ENCODE results near the gene POU5F2.

POU5F2 gene

GRCh38 chr5:93741136-93741811 is at the start of gene POU5F2:
TSS of gene POU5F2 (minus strand) at chr5:93741600. CDS start at chr5:93741563, 37 bp downstream.
- peak; percentile 29 for DNase-seq (ENCODE audit: low spot score)

- no peak for DNase-seq (ENCODE audit: low spot score)
These were observed 49.0 kb upstream of the POU5F2 start for GRCh38 chr5:93790401-93790800.

GRCh38 chr5:93789173-93790067 is 48.0 kb upstream of the POU5F2 start:
- no peak for DNase-seq (ENCODE audit: low spot score)

GRCh38 chr5:93787598-93787997 is 46.2 kb upstream of the POU5F2 start:
- no peak for DNase-seq (ENCODE audit: low spot score)

- DNase-seq (ENCODE audit: low spot score), result no peak
These were observed 44.1 kb upstream of the POU5F2 start for GRCh38 chr5:93785475-93785874.

- DNase-seq (ENCODE audit: low spot score), result no peak
These were observed 41.6 kb upstream of the POU5F2 start for GRCh38 chr5:93782978-93783377.

GRCh38 chr5:93777620-93778019 is 36.2 kb upstream of the POU5F2 start:
- DNase-seq (ENCODE audit: low spot score), result no peak

- no peak for DNase-seq (ENCODE audit: low spot score)
These were observed 15.0 kb upstream of the POU5F2 start for GRCh38 chr5:93756372-93756771.

GRCh38 chr5:93755716-93756115 is 14.3 kb upstream of the POU5F2 start:
- DNase-seq (ENCODE audit: low spot score), result no peak

GRCh38 chr5:93748875-93749397 is 7.5 kb upstream of the POU5F2 start:
- no peak for DNase-seq (ENCODE audit: low spot score)

- DNase-seq (ENCODE audit: low spot score), result no peak
These were observed 5.1 kb upstream of the POU5F2 start for GRCh38 chr5:93746406-93747056.

- DNase-seq (ENCODE audit: low spot score), result no peak
These were observed 5.1 kb downstream of the POU5F2 start for GRCh38 chr5:93736284-93736683.

GRCh38 chr5:93735378-93735777 is 6.0 kb downstream of the POU5F2 start:
- no peak for DNase-seq (ENCODE audit: low spot score)

GRCh38 chr5:93731987-93732386 is 9.4 kb downstream of the POU5F2 start:
- DNase-seq (ENCODE audit: low spot score), result no peak

GRCh38 chr5:93726595-93726994 is 14.8 kb downstream of the POU5F2 start:
- DNase-seq (ENCODE audit: low spot score), result no peak

GRCh38 chr5:93724791-93725190 is 16.6 kb downstream of the POU5F2 start:
- DNase-seq (ENCODE audit: low spot score), result no peak

GRCh38 chr5:93723681-93724080 is 17.7 kb downstream of the POU5F2 start:
- no peak for DNase-seq (ENCODE audit: low spot score)

- peak; percentile 18 for DNase-seq (ENCODE audit: low spot score)
These were observed 18.4 kb downstream of the POU5F2 start for GRCh38 chr5:93723005-93723404.

GRCh38 chr5:93722588-93722987 is 18.8 kb downstream of the POU5F2 start:
- DNase-seq (ENCODE audit: low spot score), result no peak

GRCh38 chr5:93721511-93721910 is 19.9 kb downstream of the POU5F2 start:
- DNase-seq (ENCODE audit: low spot score), result no peak

GRCh38 chr5:93721071-93721470 is 20.3 kb downstream of the POU5F2 start:
- no peak for DNase-seq (ENCODE audit: low spot score)

- no peak for DNase-seq (ENCODE audit: low spot score)
These were observed 24.2 kb downstream of the POU5F2 start for GRCh38 chr5:93717162-93717561.

GRCh38 chr5:93716453-93716852 is 24.9 kb downstream of the POU5F2 start:
- DNase-seq (ENCODE audit: low spot score), result no peak

Data from hematopoietic multipotent progenitor cell treated with erythropoietin and hydrocortisone succinate and interleukin-3 and kit ligand, for 15 days (in vitro differentiated cells).